ENCODE data around the gene FOXO3. TPM values are rescaled to one million over a fixed set of nuclear protein-coding genes. Genes with fewer than 3 reads are reported as not detected.
A peak's percentile ranks its signal among the peaks of the same experiment; 100 is the strongest.

The FOXO3 gene
- total RNA-seq, 4 donors from 2014 or later = 146 to 200 (median 166) TPM

DNA sequence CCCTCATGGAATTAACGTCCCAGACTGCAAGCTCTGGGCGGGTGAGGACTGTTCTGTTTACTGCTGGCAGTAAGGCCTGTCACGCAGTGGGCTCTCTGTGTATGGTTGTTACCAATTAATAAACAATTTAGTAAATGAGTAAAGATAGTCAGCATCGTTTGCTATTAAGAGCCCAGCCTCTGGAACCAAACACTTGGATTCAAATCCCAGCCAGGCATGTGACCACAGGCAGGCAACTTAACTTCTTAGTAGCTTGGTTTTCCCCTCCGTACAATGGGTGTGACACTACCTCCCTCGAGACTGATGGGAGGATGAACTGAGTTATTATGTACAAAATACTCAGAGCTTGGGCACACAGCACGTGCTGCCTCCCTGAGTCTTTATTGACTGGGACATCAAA lies 149.8 kb downstream of the FOXO3 start:
- no peak for TF ChIP-seq EP300 (IDR thresholded peaks at IDR 0.05)
- no peak for TF ChIP-seq POLR2A (IDR thresholded peaks at IDR 0.05)
- TF ChIP-seq, protein P1, sequence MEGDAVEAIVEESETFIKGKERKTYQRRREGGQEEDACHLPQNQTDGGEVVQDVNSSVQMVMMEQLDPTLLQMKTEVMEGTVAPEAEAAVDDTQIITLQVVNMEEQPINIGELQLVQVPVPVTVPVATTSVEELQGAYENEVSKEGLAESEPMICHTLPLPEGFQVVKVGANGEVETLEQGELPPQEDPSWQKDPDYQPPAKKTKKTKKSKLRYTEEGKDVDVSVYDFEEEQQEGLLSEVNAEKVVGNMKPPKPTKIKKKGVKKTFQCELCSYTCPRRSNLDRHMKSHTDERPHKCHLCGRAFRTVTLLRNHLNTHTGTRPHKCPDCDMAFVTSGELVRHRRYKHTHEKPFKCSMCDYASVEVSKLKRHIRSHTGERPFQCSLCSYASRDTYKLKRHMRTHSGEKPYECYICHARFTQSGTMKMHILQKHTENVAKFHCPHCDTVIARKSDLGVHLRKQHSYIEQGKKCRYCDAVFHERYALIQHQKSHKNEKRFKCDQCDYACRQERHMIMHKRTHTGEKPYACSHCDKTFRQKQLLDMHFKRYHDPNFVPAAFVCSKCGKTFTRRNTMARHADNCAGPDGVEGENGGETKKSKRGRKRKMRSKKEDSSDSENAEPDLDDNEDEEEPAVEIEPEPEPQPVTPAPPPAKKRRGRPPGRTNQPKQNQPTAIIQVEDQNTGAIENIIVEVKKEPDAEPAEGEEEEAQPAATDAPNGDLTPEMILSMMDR (IDR thresholded peaks at IDR 0.05) = no peak
- 78 to 79% methylated on average over 7 of the region's 7 CpGs for WGBS, 2 donors
- Histone ChIP-seq H3K9me3 (no peaks in the 10 kb centered on the region), H3K27ac (no peak overlapping the region), H3K36me3 (no peaks in the 10 kb centered on the region), H3K4me1 (peaks cover 0 to 35% (median 8%) of the 10 kb centered on the region in 4 donors), H3K27me3 (no peaks in the 10 kb centered on the region), H3K4me3 (no peak overlapping the region)
- DNase-seq (ENCODE audit: low spot score in 2 of 2) = no peak

DNA sequence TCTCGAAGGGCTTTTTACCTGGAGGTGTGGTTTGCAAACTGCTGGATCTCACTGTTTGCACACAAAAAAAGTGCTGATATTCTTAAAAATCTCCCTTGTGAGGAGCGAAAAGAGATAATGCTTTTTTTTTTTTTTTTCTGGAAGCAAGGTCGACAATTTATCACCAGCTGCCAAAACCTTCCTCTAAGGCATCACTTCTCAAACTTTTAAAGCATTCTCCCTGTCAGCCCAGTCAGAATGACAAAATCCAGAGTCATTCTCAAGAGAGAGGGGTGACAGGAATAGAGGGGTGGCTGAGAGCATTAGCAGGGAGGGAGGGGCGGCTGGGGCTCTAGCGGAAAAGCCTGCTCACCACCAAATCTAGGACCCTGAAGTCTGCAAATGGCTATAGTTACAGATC lies 150.4 kb downstream of the FOXO3 start:
- DNase-seq (ENCODE audit: low spot score in 2 of 2) = no peak
- Histone ChIP-seq H3K36me3 (no peaks in the 10 kb centered on the region), H3K4me1 (peaks cover 0 to 34% (median 8%) of the 10 kb centered on the region in 4 donors), H3K27ac (no peak overlapping the region), H3K9me3 (no peaks in the 10 kb centered on the region), H3K27me3 (no peaks in the 10 kb centered on the region), H3K4me3 (no peak overlapping the region)
- WGBS, 2 donors = 73 to 88% methylated on average over 5 of the region's 5 CpGs
- TF ChIP-seq POLR2A (IDR thresholded peaks at IDR 0.05) = no peak
- no peak for TF ChIP-seq EP300 (IDR thresholded peaks at IDR 0.05)
- TF ChIP-seq, protein P1 (IDR thresholded peaks at IDR 0.05) = no peak

DNA sequence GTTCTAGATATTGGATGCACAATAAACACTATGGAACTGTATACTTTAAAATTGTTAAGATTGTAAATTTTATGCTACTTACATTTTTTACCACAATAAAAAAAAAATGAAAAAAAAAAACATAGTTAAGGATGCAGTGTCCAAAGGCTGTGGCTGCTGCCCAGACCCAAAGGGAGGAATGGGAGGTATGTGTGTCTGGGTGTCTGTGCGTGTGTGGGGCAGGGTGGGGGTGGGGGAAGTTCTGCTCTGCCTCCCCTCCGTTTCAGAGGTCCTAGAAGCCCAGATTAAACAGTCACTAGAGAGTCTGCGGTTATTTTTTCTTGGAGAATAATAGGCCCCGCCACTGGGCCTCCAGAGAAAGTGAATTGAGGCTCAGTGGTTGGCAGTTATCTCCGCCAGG lies 151.1 kb downstream of the FOXO3 start:
- H3K4me1 ChIP-seq = peaks cover 0 to 27% (median 8%) of the 10 kb centered on the region in 4 donors
- no peak for DNase-seq (ENCODE audit: low spot score in 2 of 2)
- H3K36me3 ChIP-seq = no peaks in the 10 kb centered on the region
- no peak for TF ChIP-seq POLR2A (IDR thresholded peaks at IDR 0.05)
- H3K27ac ChIP-seq = no peak overlapping the region
- H3K9me3 ChIP-seq = no peaks in the 10 kb centered on the region
- 78 to 80% methylated on average over 5 of the region's 5 CpGs for WGBS, 2 donors
- no peaks in the 10 kb centered on the region for H3K27me3 ChIP-seq
- H3K4me3 ChIP-seq = no peak overlapping the region

DNA sequence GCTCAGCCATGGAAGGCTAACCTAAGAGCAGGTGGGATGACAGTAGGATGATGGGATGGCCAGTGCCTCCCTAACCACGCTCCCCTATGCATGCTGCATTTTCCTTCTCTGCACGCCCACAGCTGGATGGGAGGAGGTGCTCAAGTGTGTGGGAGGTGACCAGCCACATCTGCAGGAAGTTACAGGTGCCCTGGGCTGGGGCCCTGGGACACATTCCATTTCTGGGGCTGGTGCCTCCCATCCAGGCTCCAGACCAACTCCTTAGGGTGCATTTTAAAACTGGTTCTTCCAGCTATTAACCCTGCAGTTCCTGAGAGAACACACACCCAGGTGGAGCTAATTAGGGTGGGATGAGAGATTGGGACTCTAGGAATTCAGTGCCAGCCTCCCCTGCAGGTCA lies 152.2 kb downstream of the FOXO3 start:
- DNase-seq (ENCODE audit: low spot score in 2 of 2) = no peak

DNA sequence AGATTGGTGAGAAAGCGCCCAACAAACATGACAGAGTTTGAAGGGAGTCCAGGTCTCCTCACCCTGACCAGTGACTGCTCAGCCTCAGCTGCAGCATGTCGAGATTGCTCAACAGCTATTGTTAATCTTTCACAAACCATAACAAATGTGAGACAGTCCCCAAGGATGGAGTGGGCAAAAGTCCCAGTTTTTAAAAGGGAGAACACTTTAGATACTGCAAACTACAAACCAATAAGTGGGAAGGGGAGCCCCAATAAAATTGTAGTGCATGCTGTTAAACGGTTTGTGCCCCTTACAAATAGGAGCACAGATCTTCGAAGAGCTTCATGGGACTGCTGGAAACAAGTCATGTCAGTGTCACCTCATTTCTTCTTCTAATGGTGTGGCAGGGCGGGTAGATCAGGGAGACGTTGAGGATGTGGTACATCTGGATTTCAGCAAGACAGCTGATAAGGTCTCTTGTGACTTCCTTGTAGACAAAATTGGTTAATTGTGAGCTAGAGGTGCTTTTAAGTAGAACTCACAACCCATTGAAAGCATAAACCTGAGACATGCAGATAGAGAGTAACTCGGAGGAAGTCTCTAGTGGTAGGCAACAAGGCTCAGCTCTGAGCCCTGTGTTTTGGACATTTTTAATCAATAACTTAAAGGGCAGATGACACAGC lies 153.5 kb downstream of the FOXO3 start:
- TF ChIP-seq, protein P1 (IDR thresholded peaks at IDR 0.05) = no peak
- peak in 1 of 2 donors; percentile 21 for TF ChIP-seq EP300 (IDR thresholded peaks at IDR 0.05)
- 57 to 64% methylated on average over 7 of the region's 7 CpGs for WGBS, 2 donors
- H3K9me3 ChIP-seq = no peaks in the 10 kb centered on the region
- no peaks in the 10 kb centered on the region for H3K36me3 ChIP-seq
- no peak overlapping the region for H3K4me3 ChIP-seq
- DNase-seq (ENCODE audit: low spot score in 2 of 2) = peak in 1 of 2 donors; percentile 65
- no peaks in the 10 kb centered on the region for H3K27me3 ChIP-seq
- H3K4me1 ChIP-seq = peaks cover 0 to 14% (median 4%) of the 10 kb centered on the region in 4 donors
- no peak overlapping the region for H3K27ac ChIP-seq

More for the DNA sequence above, 152.2 kb downstream of the FOXO3 start:
- no peaks in the 10 kb centered on the region for H3K27me3 ChIP-seq
- H3K4me1 ChIP-seq = peaks cover 0 to 16% (median 4%) of the 10 kb centered on the region in 4 donors
- H3K36me3 ChIP-seq = no peaks in the 10 kb centered on the region
- H3K27ac ChIP-seq = no peak overlapping the region
- WGBS, 2 donors = 92 to 100% methylated on average over 2 of the region's 2 CpGs
- H3K9me3 ChIP-seq = no peaks in the 10 kb centered on the region
- H3K4me3 ChIP-seq = no peak overlapping the region
- TF ChIP-seq, protein P1 (IDR thresholded peaks at IDR 0.05) = no peak
- TF ChIP-seq POLR2A (IDR thresholded peaks at IDR 0.05) (no peak), EP300 (IDR thresholded peaks at IDR 0.05) (no peak)
